ENCODE results near the gene HSD17B11.
A peak's percentile ranks its signal among the peaks of the same experiment; 100 is the strongest.
"Not testable (repeated sequence)": the region's sequence is repeated elsewhere in the genome, so short reads cannot be mapped to it uniquely, and the experiment has no call there.

The HSD17B11 gene

GRCh38 chr4:87405211-87405820 is 14.3 kb upstream of the HSD17B11 start:
- no peak for DNase-seq

- not testable (repeated sequence) for DNase-seq
These were observed 12.7 kb upstream of the HSD17B11 start for GRCh38 chr4:87403732-87404131.

- DNase-seq = no peak
These were observed 9.0 kb upstream of the HSD17B11 start for GRCh38 chr4:87399954-87400353.

GRCh38 chr4:87399148-87399547 is 8.2 kb upstream of the HSD17B11 start:
- DNase-seq = no peak

- not testable (repeated sequence) for DNase-seq
These were observed 4.9 kb upstream of the HSD17B11 start for GRCh38 chr4:87395851-87396250.

GRCh38 chr4:87395073-87395472 is 4.1 kb upstream of the HSD17B11 start:
- DNase-seq = peak in 1 of 5 experiments; percentile 10

- no peak for DNase-seq
These were observed 1.2 kb upstream of the HSD17B11 start for GRCh38 chr4:87392183-87392582.

- DNase-seq = no peak
These were observed 627 bp upstream of the HSD17B11 start for GRCh38 chr4:87391576-87392054.

- DNase-seq = peak in 1 of 5 experiments; percentile 31
These were observed 467 bp downstream of the HSD17B11 start for GRCh38 chr4:87390551-87390890.

- not testable (repeated sequence) for DNase-seq
These were observed 933 bp downstream of the HSD17B11 start for GRCh38 chr4:87390055-87390454.

- DNase-seq = no peak
These were observed 2.1 kb downstream of the HSD17B11 start for GRCh38 chr4:87388901-87389300.

- DNase-seq = no peak
These were observed 3.8 kb downstream of the HSD17B11 start for GRCh38 chr4:87387237-87387636.

GRCh38 chr4:87384466-87385132 is 6.4 kb downstream of the HSD17B11 start:
- DNase-seq = not testable (repeated sequence)

- DNase-seq = no peak
These were observed 8.1 kb downstream of the HSD17B11 start for GRCh38 chr4:87382931-87383330.

GRCh38 chr4:87382116-87382515 is 8.9 kb downstream of the HSD17B11 start:
- no peak for DNase-seq

- no peak for DNase-seq
These were observed 13.2 kb downstream of the HSD17B11 start for GRCh38 chr4:87377816-87378215.

- peak in 1 of 5 experiments; percentile 24 for DNase-seq
These were observed 15.2 kb downstream of the HSD17B11 start for GRCh38 chr4:87375719-87376291.

- no peak for DNase-seq
These were observed 20.9 kb downstream of the HSD17B11 start for GRCh38 chr4:87370068-87370467.

GRCh38 chr4:87366521-87367162 is 24.3 kb downstream of the HSD17B11 start:
- no peak for DNase-seq

GRCh38 chr4:87365348-87365747 is 25.6 kb downstream of the HSD17B11 start:
- no peak for DNase-seq

- DNase-seq = no peak
These were observed 27.4 kb downstream of the HSD17B11 start for GRCh38 chr4:87363552-87363951.

- DNase-seq = no peak
These were observed 30.6 kb downstream of the HSD17B11 start for GRCh38 chr4:87360338-87360935.

- no peak for DNase-seq
These were observed 31.7 kb downstream of the HSD17B11 start for GRCh38 chr4:87359258-87359657.

Data from T-helper 2 cell (primary cell).